ENCODE measurements around the gene ADCY10.

GRCh38 chr1:167856711-167857418 is 57.1 kb downstream of the ADCY10 start:
- no peak for TF ChIP-seq POLR2A (IDR thresholded peaks at IDR 0.05)
- no peak for TF ChIP-seq CTCF (IDR thresholded peaks at IDR 0.05 in 4 of 5, conservative IDR thresholded peaks at IDR 0.05 in 1 of 5)

All from gastrocnemius medialis (tissue), 4 donors.